PFSK-1 (cell line): Measurements from ENCODE around the gene LAMA4.

Experiments used
- FOXP2 ChIP-seq: optimal IDR thresholded peaks from 2 replicates; pipeline ENCODE3; 2011; ENCODE audit warnings: borderline replicate concordance, control low read depth, inconsistent platforms; ENCODE audit not compliant: insufficient read depth; ENCODE audit errors: extremely low read length, extremely low read depth
- POLR2AphosphoS5 ChIP-seq: IDR thresholded peaks from 2 replicates; pipeline ENCODE4 v1.6.1; 2012; ENCODE audit warnings: low read depth, mild to moderate bottlenecking, control low read depth, low read length, moderate library complexity
- REST ChIP-seq, 2 experiments: IDR thresholded peaks; 2 replicates each; pipeline versions ENCODE4 v1.6.1 to v1.8.0; 2011 to 2012; ENCODE audit warnings: low read depth in 2 of 2, low read length in 2 of 2, control low read depth in 1 of 2, inconsistent platforms in 1 of 2, mild to moderate bottlenecking in 1 of 2, moderate library complexity in 1 of 2; ENCODE audit not compliant: insufficient read depth in 1 of 2
- SIN3A ChIP-seq: IDR thresholded peaks from 2 replicates; pipeline ENCODE4 v1.6.1; 2012; ENCODE audit warnings: mild to moderate bottlenecking, low read length, moderate library complexity, borderline replicate concordance; ENCODE audit not compliant: insufficient read depth
- TAF1 ChIP-seq: IDR thresholded peaks from 2 replicates; pipeline ENCODE4 v1.6.1; 2012; ENCODE audit warnings: low read length, control low read depth, borderline replicate concordance; ENCODE audit not compliant: insufficient read depth

The LAMA4 gene

DNA sequence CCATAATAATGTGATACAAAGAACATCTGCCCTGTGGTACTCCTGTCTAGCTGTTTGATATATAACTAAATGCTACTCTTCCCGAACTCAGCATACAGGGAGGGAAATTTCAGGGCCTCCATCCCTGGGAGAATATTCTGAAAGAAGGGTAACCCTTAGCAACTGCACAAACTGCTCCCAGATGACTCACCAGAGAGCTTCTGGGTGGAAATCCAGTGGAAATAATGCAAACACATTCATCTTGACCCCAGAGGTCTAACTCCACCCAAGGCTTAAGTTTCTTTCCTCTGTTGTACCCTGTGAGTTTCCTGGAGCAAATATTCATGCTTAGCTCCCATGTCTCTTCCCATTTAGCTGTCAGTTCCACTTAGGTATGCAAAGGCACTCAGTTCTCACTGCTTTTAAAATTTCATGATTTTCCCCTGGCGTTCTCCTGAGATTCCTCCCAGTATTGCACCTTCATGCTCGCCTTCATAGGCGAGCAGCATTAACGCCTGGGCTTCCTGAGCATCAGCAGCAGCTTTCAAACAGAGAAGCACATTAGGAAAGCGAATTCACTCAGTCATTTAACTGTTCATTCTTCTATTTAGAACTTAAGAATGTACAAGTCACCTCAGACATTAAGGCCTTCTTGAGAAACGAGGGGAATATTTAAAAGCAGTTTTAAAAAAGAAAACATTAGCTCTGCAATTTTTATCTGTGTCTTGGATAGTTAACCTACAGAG, 43.8 kb upstream of the LAMA4 start:
- TF ChIP-seq SIN3A = no peak

DNA sequence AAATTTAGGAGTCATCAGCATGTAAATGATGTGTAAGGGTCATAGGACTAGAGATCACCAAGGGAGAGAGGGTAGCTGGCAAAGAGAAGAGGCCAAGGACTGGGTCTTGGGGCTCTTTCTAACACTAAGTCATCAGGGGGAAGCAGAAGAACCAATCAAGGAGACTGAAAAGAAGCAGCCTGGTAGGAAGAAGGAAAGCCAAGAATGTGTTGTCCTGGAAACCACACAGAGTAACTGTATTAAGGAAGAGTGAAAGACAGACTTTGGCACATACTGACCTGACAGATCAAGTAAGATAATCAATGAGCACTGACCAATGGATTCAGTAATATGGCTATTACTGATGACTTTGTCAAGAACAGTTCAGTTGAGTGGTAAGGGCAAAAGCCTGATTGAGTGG, 42.3 kb upstream of the LAMA4 start:
- TF ChIP-seq FOXP2 = no peak
- no peak for TF ChIP-seq SIN3A
- no peak for TF ChIP-seq POLR2AphosphoS5
- no peak for TF ChIP-seq TAF1
- no peak for TF ChIP-seq REST (IDR thresholded peaks at IDR 0.05; ENCODE audit: insufficient read depth in 1 of 2, low read depth in 2 of 2, low read length in 2 of 2)

DNA sequence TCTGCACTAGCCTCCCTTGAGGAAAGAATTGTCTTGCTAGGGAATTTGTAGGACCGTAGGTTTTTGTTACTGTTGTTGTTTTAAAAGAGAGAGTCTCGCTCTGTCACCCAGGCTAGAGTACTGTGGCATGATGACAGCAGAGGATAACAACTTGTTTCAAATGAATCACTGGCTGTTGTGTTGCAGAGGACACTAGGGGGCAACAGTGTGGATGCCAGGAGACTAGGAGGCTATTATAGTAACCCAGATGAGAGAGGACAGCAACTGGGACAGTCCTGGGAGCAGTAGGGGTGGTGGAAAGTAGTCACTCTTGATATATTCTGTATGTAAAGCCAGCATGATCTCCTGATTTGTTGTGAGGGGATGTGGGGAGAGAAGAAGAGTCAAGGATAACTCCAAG, 41.8 kb upstream of the LAMA4 start:
- TF ChIP-seq REST (IDR thresholded peaks at IDR 0.05; ENCODE audit: insufficient read depth in 1 of 2, low read depth in 2 of 2, low read length in 2 of 2) (0 out of 4 replicates have a peak, but pooled peaks of 1 of the 2 experiments have one; percentile 33), SIN3A (no peak)

GRCh38 chr6:112291161-112291762, 36.9 kb upstream of the LAMA4 start:
- TF ChIP-seq FOXP2 (no peak), REST (IDR thresholded peaks at IDR 0.05; ENCODE audit: insufficient read depth in 1 of 2, low read depth in 2 of 2, low read length in 2 of 2) (no peak)

DNA sequence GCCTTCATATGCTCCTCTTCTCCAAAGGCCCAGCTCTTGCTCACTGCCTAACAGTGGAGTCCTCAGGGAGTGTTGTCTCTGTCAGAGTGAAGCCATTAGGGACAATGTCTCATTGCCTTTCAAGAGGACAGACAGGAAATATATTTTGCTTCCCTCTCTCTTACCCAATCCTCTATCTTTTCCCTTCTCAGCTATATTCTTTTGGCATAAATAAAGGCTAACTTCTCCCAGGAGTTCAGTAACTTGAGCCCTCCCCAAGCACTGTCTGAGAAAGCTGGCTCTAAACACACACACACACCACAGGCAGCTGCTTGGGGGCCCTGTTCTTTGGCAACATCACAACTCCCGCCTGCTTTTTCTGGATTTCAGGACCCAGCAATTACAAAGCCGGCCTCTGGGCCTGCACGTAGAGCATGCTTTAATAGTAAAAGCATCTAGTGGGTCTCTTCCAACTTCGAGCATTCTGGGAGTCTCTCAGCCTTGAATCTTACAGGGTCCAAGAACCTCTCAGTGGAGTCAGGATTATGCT, 34.7 kb upstream of the LAMA4 start:
- TF ChIP-seq REST (IDR thresholded peaks at IDR 0.05; ENCODE audit: insufficient read depth in 1 of 2, low read depth in 2 of 2, low read length in 2 of 2) = peak in 1 of 2 experiments; percentile 30; a peak in 1 of 4 replicates
- no peak for TF ChIP-seq TAF1
